Heart left ventricle (tissue), 13 donors: ENCODE data around the gene RPRD1B.

Experiments
- CTCF ChIP-seq, 12 donors: fragments of 200-600 bp; sonication (generic) in 4 of 12; IDR thresholded peaks; one replicate each; pipeline versions ENCODE4 v1.5.0 to v1.8.0; 2018 to 2022; ENCODE audit warnings: antibody characterized with exemption in 12 of 12, mild to moderate bottlenecking in 5 of 12
- POLR2A ChIP-seq, 2 donors: fragments of 450-650 bp; IDR thresholded peaks; one replicate each; pipeline ENCODE4 v1.6.1; 2017; ENCODE audit warnings: antibody characterized with exemption in 2 of 2, mild to moderate bottlenecking in 2 of 2, moderate library complexity in 2 of 2
- donor health status: ischemic (EF 13 %, LVEDD 7.1; RV severe dilation, severe dysfunction).
- donor health status: DM: no; HTN: yes; CAD: no.
- donor health status: DM: no; HTN: no; CAD: no.
- donor health status: ischemic (EF 25% LVEDD 6.9; RV normal size, moderate dysfunction).
- donor health status: ischemic (EF 25% LVEDD 5.7; RV mildly dilated, moderate dysfunction).
- donor health status: ischemic (EF 35%, LVEDD 5.7; RV mildly dilated, moderate dysfunction).
- donor health status: nonischemic (EF 11% LVEDD 7.7; RV severe dilation, severe dysfunction).
- donor health status: DM: yes; HTN: yes; CAD: no.
- donor health status: PGD.
- donor health status: ischemic (EF 29% LVEDD 5.4; RV normal size, mild dysfunction).
- donor health status: nonischemic (EF 23%, LVEDD 6.1; RV moderate dilation, normal function).

DNA sequence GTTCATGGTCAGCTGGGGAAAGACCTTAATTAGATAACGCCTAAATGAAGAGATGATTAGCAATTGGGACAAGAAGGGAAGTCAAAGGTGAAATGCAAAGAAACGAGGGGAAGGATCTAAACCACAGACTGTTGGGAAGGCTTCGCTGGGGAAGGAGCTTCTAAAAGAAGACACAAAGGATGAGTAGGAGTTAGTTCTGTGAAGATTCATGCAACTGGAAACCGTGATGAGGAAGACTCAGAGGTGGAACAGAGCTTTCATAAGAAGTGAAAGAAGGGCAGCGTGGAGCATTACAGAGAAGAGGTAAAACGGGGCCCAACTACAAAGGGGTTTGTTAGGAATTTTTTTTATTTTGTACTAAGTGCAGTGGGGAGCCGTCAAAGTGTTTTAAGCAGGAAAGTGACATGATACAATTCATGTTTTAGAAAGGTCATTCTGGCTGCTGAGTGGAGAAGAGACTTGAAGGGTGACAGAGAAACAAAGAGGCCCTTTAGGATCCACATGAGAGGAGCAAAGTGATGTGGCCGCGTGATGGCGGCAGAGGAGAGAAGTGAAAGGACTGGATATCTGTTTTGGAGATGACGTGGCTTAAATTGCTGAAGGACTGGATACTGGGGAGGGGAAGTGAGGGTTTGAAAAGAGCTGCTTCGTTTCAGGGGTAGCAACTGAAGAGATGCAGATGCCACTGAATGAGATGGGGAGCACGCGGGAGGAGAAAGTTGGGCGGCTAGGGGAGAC, 33.9 kb upstream of the RPRD1B start:
- TF ChIP-seq CTCF (IDR thresholded peaks at IDR 0.05), result no peak
- TF ChIP-seq POLR2A (IDR thresholded peaks at IDR 0.05), result no peak
